Stimulated activated CD4-positive, alpha-beta T cell treated with anti-CD3 and anti-CD28 coated beads, Interleukin-2, amount 100 ng/mL, for 24 hours (primary cell): ENCODE measurements around the gene CD180.
A peak's percentile ranks its signal among the peaks of the same experiment; 100 is the strongest.

Experiments used
- DNase-seq, 2 donors: peaks; one replicate each; pipeline ENCODE4 v3.0.0-alpha.2; 2020

CD180 gene

DNA sequence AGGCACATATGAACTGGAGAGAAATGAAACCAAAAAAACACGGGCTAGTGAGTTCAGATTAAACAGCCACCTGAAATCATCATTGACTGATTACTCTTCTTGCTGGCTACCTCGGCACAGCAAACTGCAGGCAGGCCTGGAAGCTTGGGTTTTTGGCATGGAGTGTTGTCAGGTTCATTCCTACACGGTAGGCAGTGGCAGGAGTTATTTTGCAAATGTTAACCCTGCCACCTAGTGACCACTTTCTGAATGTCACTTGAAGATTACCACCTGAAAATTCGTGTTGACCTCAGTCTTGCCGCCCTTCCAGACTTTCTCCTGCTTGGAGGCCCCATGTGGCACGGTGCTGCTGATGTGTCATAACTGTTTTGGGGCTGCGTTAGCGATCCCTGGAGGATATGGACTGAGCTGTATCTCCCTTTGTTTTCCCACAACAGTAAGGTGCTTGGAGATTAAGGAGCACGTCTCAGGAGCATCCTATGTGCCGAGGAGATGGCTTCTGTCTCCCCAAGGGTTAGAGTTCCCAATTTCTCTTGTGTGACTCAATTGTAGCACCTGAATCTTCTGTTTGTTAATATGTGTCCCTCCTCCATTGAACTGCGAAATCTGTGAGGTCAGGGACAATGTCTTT, 12.7 kb upstream of the CD180 start:
- DNase-seq = peak; percentile 50 to 70

DNA sequence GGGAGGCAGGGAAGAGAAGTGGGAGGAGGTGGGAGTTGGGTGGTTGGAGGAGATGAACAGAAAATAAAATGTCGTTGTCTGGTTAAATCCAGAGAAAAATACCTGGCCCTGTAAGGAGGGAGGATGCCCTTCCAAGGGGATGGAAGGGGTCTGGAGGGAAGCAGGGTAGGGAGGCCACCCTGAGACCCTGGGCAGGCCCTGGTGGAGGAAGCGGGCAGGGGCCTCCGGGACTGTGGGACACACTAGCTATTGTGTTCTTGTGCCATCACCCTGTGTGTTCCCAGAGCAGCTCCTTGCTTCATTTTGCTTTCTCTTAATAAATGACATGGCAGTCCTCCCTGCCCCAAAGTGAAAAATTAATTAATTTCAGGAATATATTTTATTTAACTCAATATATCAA, 11.8 kb upstream of the CD180 start:
- no peak for DNase-seq

DNA sequence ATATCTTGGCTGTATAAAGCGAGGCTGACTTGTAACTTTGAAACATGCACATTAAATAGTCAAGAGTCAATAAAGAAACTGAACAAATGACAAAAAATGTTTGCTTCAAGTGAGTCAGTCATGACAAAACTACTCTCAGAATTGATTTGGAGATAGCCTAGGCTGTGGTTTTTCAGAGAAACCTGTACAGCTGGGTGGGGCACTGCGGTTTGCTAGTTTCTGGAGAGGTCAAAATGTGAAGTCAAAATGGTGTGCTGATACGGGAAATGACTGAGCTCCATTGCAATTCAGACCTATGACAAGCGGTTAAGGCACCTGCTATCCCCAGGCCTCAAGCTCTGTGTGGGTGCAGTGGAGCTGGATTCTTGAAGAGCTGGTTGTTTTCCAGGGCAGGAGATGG, 10.3 kb upstream of the CD180 start:
- peak; percentile 83 to 84 for DNase-seq

DNA sequence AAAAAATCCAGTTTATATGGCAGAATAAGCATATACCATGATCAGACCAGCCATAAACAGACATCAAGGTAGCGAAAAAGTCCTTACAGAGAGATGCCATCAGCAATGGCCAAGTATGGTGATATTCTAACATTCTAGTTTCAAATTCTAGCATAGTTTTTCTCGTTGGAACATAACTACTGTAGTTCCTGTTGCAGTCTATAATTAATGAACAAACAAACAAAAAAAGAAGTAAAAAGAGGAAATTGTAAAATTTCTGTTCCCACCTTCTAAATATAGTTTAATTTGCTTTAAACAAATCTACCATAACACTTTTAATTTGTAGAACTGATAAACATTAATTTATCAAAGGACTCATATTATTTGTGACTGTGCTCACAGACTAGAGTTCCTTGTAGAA, 9.9 kb upstream of the CD180 start:
- DNase-seq = no peak

DNA sequence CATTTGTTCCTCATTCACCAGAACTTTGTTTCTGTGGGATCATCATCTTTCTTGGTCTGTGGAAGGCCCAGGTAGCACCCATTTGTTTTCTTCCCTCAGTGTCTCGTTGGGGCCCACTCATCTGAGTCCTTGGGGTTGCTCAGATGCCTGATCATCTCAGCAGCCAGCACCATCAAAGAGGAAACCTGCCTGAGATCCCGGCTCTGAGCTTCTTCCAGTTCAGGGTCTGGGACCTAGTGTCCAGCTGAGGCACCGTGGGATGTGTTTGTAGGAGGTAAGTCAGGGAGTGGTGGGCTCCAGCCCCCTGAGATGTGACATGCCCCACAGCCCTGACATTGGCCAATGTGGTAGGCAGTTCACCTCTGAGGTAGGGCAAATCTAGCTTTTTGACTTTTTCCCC, 9.4 kb upstream of the CD180 start:
- no peak for DNase-seq

DNA sequence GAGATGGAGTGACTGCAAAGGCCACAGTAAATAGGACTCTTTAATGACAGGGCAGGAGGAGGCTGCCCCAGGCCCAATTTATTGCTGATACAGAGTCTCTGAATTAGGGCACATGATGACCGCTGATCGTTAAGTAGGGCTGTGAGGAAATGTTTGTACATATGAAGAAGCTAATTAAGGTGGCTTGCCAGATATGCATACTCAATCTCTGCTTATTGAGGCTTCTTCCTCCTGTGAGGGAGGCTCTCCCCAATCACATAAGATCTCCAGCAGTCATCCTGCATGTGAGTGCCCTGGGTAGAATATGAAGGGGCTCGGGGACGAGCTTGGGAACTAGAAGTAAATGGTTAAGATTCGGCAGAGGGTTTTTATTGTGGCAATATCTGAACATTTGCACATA, 8.2 kb upstream of the CD180 start:
- DNase-seq = no peak

DNA sequence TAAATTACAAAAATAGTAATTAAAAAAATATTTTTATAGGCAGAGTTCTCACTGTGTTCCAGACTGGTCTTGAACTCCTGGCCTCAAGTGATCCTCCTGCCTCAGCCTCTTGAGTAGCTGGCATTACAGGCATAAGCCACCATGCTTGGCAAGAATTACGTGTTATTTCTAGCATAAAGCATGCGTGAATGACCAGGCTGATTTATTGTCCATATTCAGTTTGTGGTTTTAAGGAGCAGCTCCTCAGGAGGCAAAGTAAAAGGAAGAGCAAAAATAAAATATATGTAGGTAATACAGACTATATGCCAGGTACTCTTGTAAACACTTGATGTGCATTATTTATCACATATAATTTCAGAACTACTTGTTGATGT, 7.1 kb upstream of the CD180 start:
- DNase-seq = no peak

DNA sequence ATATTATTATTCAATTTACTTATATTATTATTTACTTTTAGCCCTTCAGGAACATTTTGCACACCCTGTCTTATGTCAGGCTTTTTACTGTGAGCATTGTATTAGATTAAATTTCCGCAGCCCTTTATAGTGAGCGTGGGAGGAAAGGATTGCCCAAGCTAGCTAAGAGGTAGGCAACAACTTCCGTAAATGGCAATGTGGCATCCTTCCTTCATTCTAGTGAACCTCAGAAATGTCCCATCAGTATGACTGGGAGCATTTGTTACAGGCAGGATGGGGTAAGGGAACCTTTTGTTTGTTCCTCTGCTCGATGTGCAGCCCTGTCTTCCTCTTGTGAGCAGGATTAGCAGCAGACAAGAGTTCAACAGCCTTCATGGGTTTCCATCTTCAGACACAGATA, 6.2 kb upstream of the CD180 start:
- no peak for DNase-seq

DNA sequence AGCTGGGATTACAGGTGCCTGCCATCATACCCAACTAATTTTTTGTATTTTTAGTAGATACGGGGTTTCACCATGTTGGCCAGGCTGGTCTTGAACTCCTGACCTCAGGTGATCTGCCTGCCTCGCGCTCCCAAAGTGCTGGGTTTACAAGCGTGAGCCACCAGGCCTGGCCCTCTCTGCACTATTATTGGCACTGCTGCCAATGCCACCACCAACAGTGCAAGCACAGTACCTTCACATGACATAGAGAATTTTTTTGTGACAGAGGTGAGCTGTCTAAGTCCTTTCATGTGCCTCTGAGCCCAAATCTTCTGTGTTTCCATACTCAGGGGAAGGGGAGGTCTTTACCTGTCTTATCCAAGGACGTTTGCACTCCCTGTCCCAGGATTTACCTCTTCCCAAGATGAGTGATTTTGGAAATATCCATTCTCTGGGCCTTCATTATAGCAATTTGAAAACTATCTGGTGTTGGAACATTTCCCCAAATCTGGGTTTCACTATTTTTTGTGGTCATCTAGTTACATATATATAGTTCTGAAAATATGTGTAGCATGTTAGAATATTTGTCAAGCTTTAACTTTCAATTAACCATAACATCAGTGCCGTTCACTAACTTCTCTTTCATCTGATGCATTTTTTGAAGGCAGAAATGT, 5.4 kb upstream of the CD180 start:
- DNase-seq = no peak

DNA sequence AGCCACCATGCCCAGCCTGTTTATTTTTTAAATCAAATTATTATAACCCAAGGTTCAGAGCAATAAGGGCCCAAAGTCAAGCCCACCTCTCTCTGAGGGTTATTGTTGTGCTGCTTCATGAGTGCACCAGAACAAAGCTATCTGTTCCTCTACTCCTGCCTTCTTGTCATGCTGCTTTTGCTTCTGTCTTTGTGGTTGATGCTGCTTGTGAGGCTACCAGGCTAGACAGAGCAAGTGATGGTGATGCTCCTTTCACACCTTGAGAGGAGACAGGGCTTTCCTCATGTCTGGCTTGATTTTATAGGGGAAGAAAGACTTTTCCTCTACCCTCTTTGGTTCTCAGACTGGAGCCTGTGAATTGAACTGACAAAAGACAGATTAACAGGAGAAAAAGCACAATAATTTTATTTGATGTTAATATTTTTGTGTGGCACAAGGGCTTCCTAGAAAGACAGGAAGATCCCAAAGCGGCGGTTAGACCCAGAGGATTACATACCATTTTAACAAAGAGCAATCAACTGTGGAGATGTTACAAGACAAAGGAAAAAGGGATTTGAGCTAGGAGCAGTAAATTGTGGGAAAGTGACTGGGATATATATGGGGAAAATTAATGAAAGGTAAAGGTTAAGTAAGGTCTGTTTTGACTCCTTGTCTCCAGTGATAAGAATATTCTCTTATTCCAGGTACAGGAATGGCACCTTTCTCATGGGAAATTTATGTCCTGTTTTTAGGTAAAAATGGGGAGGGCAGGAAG, 4.4 kb upstream of the CD180 start:
- no peak for DNase-seq

DNA sequence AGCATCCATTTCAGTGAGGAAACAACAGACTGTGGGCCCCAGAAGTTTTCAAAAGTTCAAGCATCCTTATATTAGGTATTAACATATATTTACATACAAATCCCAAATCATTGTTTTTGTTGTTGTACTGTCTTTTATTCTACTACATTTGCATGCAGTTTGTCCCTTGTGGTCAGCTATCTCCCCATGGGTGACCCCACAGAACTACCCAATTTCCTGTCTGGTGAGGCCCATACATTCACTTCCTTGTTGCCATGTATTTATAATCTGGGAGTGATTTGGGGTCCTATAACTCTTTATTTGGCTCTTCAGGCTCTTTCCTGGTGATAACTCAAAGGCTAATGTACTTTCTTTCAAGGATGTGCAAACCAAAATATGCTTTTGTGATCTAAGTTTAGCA, 3.3 kb upstream of the CD180 start:
- no peak for DNase-seq

DNA sequence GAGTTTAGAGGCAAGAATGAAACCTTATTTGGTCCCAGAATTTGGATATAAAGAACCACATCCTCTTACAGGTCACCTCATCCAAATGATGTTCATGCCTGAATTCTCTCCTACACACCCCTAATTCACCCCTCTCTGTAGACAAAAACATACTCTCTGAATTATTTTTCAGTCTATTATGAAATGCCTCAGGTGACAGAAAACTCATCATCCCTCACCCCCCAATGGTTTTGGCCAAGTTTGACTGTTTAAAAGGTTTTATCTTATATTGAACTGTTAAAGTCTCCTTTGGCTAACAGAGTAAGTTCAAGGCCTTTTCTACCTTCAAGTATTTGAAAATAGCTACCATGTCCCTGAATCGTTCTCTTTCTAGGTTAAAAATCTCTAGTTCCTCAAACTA, 2.3 kb upstream of the CD180 start:
- no peak for DNase-seq

DNA sequence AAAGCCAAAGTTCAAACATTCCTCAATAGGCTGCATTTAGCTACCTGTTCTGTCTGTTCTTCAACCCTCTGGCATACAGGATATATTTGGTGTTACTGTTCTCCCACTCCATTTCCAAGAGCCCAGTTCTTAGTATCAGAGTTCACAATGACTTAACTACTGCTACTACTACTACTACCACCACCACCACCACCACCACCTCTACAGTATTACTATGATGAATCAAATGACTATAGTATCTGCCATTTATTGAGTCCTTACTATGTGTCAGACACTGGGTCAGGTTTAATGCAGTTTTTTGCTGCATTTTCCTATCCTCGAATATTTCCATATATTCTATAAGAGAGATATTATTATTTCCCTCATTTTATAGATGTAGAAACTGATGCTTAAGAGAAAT, 937 bp upstream of the CD180 start:
- no peak for DNase-seq

DNA sequence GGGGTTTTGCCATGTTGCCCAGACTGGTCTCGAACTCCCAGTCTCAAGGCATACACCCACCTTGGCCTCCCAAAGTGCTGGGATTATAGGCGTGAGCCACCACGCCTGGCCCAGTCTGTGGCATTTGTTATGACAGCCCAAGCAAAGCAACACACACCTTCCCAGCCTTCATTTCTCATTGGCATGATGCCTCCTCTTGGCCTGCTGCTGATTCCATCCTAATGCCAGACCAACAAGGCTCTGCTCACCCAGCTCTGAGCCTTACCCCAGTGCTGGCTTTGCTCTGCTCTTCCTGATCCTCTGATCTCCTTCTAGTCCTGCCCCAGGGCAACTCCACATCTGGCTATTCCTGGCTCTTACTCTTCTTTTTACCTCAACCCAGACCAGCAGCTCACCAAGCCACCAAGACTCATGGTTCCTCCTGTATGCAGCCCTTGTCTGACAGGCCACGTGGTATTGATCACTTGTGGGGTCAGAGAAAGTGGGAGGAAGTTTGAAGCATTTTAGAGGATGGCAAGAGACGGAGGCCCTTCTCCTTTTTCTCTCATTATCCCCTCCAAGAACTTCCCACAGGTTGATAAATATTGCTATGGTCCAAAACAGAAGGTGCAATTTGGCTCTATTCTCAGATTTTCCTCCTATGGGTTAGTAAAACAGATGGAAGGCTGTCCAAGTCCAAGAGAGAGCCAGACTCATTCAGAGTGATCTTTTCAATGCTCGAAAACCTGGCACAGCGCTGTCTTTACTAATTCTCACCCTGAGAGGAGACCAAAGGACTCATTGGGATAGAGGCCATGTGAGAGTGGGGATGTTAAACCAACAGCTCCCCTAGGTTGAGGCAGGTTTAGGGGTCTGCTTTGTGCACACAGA, 958 bp downstream of the CD180 start:
- no peak for DNase-seq

DNA sequence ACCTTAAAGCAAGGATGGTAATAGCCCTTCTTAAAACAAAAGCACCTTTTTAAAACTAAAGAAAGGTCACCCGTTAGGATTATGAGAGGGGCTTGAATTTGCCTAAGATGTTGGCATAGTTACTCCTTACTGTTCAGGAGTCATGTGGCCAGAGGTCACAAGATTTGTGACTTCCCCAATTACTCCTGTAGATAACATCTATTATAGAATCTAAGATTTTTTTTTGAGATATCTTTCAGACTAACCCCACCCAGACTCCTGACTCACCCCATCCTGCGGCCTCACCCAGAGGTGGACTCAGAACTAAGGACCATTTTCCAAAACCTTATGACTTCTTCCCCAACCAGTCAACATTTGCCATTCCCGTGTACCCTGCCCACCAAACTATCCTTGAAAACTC, 2.4 kb downstream of the CD180 start:
- no peak for DNase-seq

DNA sequence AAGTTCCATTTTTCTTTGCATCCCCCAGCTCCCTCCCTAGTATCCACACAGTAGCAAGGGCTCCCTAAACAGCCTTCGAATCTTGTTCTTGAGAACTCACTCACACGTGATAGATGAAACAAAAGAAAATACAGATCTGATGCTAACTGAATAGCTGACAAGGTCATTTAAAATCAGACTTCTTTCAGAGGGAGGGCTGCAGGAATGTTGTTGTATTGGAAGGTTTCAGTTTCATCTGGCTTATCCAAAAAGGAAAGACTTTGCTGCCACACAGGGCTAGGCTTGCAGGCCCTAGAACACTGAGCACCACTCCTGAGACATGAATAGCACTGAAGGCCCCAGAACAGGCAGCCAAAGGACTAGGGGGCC, 3.2 kb downstream of the CD180 start:
- DNase-seq = no peak

DNA sequence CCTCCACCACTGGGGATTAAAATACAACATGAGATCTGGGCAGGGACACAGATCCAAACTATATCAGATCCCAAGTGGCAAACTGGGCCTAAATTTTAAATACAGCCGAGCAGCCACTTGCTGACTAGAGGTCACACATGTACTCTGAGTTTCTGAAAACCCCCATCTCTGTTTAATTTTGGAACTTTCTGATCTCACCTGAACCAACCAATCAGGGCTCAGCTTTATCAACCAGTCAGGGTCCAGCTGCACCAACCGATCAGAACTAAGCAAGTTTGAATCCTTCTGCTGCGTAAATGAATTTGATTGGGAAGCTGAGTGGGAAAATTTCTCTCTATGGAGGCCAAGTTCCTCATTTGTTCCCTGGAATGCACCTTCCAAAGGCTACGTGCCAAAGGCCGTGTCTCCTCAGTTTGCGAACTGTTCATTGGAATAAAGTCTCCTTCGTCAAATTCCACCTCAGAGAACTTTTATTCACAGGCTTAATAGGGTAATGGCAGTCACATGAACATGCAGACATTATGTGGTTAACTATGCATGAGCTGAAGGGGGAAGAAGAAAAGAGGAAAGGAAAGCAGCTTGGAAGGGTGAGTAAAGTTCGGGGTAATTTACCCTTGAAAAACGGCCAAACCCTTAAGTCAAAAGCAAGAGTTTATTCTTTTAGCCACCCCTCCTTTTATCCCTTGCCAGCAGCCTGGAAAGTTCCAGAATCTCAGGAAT, 3.7 kb downstream of the CD180 start:
- no peak for DNase-seq

DNA sequence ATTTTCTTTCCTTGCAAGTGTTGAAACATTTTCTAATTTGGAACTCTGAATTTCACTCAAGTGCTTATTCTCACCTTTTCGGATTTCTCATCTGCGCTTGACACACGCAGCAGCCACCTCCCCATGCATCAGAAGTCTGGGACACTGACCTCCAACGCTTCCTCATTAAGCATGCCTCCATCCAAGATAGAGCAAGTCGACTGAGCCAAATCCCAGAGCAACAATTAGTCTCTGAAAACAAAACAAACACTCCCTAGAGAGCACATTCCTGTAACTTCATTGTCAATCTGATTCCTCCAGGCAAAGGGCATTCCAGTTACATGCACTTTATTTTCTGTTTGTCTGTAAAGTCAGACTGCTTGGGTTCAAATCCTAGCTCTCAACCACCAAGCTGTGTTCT, 5.7 kb downstream of the CD180 start:
- DNase-seq = no peak

DNA sequence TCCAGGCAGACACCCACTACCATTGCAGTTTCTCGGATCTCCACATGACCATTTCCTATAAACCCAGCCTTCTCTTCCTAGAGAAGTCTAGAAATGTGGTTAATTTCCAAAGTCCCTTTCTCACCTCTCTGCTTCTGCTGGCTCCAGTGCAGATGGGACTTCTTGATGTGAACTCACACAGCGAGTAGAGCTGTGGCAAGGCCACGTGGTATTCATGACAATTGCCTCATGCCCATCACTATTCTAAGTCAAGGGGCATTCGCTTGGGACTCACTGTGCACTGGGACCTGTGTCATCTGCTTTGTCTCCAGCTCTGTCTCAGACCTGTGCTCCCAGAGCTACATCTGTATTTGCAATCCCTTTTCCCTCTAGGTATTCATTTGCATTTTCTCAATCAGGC, 6.2 kb downstream of the CD180 start:
- no peak for DNase-seq

DNA sequence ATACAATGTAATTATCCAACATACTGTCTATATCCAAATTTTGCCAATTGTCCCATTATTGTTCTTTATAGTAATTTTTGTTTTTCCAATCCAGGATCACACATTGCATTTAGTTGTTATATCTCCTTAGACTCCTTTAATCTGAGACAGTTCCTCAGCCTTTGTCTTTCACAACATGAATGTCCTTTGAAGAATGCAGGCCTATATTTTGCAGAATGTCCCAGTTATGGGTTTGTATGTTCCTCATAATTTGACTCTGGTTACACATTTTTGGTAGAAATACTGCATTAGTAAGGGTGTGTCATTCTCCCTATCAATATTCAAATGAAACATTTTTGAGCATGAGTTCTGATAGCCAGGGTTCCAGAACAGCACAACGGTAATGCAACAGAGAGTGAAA, 6.7 kb downstream of the CD180 start:
- DNase-seq = no peak

DNA sequence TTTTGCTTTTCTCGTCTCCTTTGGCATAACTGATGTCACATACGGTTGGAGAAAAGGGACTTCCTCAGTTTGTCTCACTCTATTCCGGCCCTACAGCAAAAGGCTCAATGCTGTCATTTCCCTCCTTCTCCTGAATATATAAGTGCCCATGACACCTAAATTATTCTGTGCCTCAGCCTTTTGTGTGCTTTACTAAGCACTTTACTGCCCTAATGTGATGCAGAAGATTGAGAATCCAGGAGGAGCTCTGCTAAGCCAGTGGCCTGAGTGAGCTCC, 7.6 kb downstream of the CD180 start:
- no peak for DNase-seq

DNA sequence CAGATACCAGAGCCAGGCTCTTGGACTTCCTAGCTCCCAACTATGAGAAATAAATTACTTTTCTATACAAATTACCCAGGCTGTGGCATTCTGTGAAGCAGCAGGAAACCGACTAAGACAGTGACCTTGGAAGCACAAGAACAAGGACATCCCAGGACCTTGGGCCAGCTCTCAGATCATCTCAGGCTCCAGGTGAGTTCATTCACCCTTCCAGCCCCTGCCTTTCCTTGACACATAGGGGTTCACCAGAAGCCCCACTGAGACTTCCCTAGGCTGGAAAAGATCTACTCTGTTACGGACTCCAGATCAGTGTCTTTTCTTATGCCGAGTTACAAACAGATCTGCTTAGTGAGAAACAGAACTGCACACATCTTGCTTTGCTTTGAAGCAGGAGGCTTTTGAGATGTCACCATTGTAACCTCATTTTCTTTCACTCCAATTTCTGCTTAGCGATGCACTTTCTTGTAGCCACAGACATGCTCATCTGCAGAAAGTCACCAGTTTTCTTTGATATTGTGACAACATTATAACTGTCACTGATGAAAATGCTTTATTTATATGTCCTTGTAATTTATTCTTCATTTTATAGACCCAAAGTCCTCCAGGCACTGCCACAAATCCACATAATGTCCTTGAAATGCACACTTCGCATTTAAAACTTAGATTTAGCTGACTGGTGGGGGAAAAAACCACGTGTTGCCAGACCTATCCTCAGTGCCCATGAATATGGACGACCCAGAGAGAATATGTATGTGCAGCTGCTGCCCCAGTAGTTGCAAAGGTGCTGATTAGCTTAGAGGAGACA, 8.1 kb downstream of the CD180 start:
- no peak for DNase-seq
